SK-N-MC (cell line): Measurements from ENCODE around the gene SERPINA3.

Experiments used
- EZH2 ChIP-seq: fragments of 200-600 bp; sonication (generic); IDR thresholded peaks from one replicate; pipeline ENCODE4 v1.6.1; 2017; ENCODE audit warnings: antibody characterized with exemption
- POLR2AphosphoS5 ChIP-seq: IDR thresholded peaks from 2 replicates; pipeline ENCODE4 v1.6.1; 2012; ENCODE audit warnings: mild to moderate bottlenecking, low read depth, low read length, borderline replicate concordance

GRCh38 chr14:94569381-94570001 lies 42.7 kb upstream of the SERPINA3 start:
- TF ChIP-seq EZH2 (no peak), POLR2AphosphoS5 (no peak)
